HG03521 (cell line): ENCODE results near the gene KLRC1.
"Not testable (repeated sequence)": the region's sequence is repeated elsewhere in the genome, so short reads cannot be mapped to it uniquely, and the experiment has no call there.

Experiments used
- ATAC-seq: cut with Tn5 transposase; IDR thresholded peaks from one replicate; pipeline ENCODE4 v1.9.1; 2021; ENCODE audit warnings: mild to moderate bottlenecking, moderate library complexity; ENCODE audit not compliant: unreplicated experiment

Gene KLRC1

GRCh38 chr12:10453156-10453555 lies at the start of gene KLRC1:
KLRC1 (minus strand) TSS chr12:10453377; CDS start chr12:10451156, 2,221 bp downstream.
- no peak for ATAC-seq

GRCh38 chr12:10501030-10501429 lies 47.9 kb upstream of the KLRC1 start:
- ATAC-seq: no peak

GRCh38 chr12:10498042-10498441 lies 44.9 kb upstream of the KLRC1 start:
- ATAC-seq: no peak

GRCh38 chr12:10497602-10498001 lies 44.4 kb upstream of the KLRC1 start:
- no peak for ATAC-seq

DNA sequence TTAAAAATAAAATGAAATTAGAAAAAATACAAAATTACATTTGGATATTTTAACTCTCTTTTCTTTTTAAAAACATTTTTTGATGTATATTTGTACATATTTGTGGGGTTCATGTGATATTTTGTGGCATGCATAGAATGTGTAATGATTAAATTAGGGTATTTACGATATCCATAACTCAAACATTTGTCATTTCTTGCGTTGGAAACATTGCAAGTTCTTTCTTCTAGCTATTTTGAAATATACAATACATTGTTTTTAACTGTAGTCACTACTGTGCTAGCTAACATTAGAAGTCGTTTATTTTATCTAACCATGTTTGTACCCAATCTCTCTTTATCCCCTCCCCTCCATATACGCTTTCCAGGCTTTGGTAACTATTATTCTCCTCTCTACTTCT lies 38.6 kb upstream of the KLRC1 start:
- no peak for ATAC-seq

DNA sequence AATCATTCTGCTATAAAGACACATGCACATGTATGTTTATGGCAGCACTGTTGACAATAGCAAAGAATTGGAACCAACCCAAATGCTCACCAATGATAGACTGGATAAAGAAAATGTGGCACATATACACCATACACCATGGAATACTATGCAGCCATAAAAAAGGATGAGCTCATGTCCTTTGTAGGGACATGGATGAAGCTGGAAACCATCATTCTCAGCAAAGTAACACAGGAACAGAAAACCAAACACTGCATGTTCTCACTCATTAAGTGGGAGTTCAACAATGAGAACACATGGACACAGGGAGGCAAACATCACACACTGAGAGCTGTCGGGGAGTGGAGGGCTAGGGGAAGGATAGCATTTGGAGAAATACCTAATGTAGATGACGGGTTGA lies 34.2 kb upstream of the KLRC1 start:
- not testable (repeated sequence) for ATAC-seq

DNA sequence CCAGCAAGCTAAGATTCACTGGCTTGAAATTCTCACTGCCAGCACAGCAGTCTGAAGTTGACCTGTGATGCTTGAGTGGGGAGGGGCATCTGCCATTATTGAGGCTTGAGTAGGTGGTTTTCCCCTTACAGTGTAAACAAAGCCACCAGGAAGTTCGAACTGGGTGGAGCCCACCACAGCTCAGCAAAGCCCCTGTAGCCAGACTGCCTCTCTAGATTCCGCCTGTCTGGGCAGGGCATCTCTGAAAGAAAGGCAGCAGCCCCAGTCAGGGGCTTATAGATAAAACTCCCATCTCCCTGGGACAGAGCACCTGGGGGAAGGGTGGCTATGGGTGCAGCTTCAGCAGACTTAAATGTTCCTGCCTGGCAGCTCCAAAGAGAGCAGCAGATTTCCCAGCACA lies 28.7 kb upstream of the KLRC1 start:
- not testable (repeated sequence) for ATAC-seq

- not testable (repeated sequence) for ATAC-seq
These were observed 19.6 kb upstream of the KLRC1 start for GRCh38 chr12:10472808-10473207.

DNA sequence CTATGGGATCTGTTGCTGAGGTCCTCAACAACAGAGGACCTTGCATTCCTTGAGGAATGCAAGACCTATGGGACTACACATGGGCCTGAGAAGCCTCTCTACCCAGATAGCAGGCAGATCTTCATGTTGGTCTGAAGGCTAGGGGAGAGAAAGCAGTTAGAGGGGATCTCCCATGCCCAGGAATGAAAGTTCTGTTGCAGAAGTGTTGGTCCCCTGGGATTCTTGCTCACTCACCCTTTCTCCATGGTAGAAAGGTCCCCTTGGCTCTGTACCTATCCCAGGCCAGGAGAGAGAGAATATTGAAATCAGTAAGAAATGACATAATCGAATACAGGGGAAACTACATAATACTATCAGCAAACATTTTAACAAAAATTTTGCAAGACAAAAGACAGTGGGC lies 16.5 kb upstream of the KLRC1 start:
- no peak for ATAC-seq

DNA sequence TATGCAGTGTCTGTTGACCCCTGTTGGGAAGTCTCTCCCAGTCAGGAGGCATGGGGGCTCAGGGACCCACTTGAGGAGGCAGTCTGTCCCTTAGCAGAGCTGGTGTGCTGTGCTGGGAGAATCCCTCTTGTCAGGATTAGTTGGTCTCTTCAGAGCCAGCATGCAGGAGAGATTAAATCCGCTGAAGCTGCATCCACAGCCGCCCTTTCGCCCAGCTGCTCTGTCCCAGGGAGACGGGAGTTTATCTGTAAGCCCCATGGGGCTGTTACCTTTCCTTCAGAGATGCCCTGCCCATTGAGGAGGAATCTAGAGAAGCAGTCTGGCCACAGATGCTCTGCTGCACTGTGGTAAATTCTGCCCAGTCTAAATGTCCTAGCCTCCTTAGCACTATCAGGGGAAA lies 13.1 kb upstream of the KLRC1 start:
- ATAC-seq: no peak

DNA sequence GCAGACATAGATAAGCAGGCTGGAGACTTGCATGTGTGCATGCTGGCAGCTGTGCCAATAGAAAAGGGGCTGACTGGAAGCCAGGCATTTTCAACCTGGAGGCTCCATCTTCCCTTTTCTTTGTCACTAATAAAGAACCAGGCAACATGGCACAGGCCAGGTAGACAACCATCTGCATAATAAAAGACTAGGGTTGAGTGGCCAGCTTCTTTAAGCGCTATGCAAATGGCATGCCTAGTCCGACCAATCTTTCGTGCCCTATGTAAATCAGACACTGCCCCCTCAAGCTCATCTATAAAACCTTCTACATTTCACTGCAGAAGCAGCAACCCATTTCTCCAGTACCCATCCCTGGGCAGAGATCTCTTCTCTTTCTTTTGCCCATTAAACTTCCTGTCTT lies 4.6 kb upstream of the KLRC1 start:
- no peak for ATAC-seq

DNA sequence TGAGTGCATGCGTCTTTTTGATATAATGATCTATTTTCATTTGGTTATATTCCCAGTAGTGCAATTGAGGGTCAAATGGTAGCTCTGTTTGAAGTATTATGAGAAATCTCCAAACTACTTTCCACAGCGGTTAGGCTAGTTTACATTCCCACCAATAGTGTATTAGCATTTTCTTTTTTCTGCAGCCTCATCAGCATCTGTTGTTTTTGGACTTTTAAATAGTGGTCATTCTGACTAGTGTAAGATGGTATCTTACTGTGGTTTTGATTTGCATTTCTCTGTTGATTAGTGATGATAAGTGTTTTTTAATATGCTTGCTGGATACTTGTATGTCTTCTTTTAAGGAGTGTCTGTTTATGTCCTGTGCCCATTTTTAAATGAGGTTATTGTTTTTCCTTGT lies 3.7 kb upstream of the KLRC1 start:
- ATAC-seq: no peak

GRCh38 chr12:10455766-10456165 lies 2.6 kb upstream of the KLRC1 start:
- no peak for ATAC-seq

- ATAC-seq: no peak
These were observed 1.4 kb upstream of the KLRC1 start for GRCh38 chr12:10454531-10454930.

DNA sequence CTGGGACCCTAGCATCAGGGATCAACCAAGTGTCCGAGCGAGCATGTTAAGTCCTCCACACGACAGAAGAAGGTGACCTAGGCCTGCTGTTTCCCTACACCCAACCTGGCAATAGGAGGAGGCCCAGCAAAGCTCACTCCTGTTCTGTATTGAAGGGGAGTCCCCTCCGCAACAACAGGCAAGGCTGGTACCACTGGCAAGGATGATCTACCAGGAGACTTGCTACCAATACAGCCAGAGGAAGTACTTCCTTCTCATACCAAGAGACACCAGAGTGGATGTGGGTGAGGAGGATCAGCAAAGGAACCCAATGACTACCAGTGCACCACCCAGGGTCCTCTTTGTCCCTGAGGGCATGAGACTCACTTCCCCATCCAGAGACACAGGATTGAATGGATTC lies 4.9 kb downstream of the KLRC1 start:
- no peak for ATAC-seq

- not testable (repeated sequence) for ATAC-seq
These were observed 7.1 kb downstream of the KLRC1 start for GRCh38 chr12:10446052-10446451.

DNA sequence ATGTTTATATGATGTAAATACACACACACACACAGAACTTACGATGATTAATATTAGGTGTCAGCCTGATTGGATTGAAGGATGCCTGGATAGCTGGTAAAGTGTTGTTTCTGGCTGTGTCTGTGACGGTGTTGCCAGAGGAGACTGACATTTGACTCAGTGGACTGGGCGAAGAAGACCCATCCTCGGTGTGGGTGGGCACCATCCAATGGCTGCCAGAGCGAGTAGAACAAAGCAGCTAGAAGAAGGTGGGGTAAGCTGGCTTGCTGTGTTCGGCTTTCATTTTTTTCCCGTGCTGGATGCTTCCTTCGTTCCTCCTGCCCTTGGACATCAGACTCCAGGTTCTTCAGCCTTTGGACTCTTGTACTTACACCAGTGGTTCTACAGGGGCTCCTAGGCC lies 12.0 kb downstream of the KLRC1 start:
- ATAC-seq: not testable (repeated sequence)

DNA sequence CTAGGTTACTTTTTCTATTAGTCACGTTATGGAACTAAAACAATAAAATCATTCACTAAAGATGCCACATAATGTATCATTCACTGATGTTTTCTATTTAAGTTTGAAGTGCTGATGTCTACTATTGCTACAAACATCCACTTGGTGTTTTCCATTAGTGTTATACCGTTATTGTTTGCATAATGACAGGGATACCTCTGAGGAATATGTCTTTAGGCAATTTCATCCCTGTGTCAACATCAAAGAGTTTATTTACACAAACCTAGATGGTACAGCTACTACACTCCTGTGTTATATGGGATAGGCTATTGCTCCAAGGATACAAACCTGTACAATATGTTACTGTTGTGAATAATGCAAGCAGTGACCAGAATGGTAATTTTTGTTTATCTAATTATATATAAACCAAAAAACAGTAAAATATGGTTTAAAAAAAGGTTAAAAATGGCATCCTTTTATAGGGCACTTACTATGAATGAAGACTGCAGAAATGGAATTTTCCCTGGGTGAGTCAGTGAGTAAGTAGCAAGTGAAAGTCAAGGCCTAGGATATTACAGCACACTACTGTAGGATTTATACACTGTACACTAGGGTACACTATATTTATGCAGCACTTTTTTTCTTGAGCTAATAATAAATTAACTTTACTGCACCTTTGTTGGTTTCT lies 13.4 kb downstream of the KLRC1 start:
- not testable (repeated sequence) for ATAC-seq

- ATAC-seq: not testable (repeated sequence)
These were observed 15.6 kb downstream of the KLRC1 start for GRCh38 chr12:10437601-10438000.

- not testable (repeated sequence) for ATAC-seq
These were observed 17.4 kb downstream of the KLRC1 start, which contains the start of gene KLRC2 for GRCh38 chr12:10435816-10436215. KLRC2 (minus strand) TSS chr12:10436010; CDS start chr12:10435986, 24 bp downstream.

GRCh38 chr12:10430623-10431022 lies 22.6 kb downstream of the KLRC1 start:
- not testable (repeated sequence) for ATAC-seq

GRCh38 chr12:10425938-10426337 lies 27.2 kb downstream of the KLRC1 start:
- not testable (repeated sequence) for ATAC-seq
